IPS-15b (cell line): ENCODE results near the gene GRM5.

Experiments
- H3K27me3 ChIP-seq: one replicate; pipeline ENCODE4 v1.6.1; 2013; ENCODE audit warnings: low read length; ENCODE audit not compliant: control insufficient read depth, insufficient read depth
- H3K36me3 ChIP-seq: one replicate; pipeline ENCODE4 v1.6.1; 2013; ENCODE audit warnings: low read length; ENCODE audit not compliant: control insufficient read depth, insufficient read depth
- H3K4me1 ChIP-seq: one replicate; pipeline ENCODE4 v1.6.1; 2013; ENCODE audit warnings: mild to moderate bottlenecking, low read length; ENCODE audit not compliant: control insufficient read depth, insufficient read depth
- H3K4me3 ChIP-seq: one replicate; pipeline ENCODE4 v1.5.1; 2013; ENCODE audit warnings: low read depth, low read length
- H3K9ac ChIP-seq: one replicate; pipeline ENCODE4 v1.6.1; 2013; ENCODE audit warnings: low read depth, mild to moderate bottlenecking, low read length
- H3K9me3 ChIP-seq: one replicate; pipeline ENCODE4 v1.6.1; 2013; ENCODE audit warnings: mild to moderate bottlenecking, low read length; ENCODE audit not compliant: control insufficient read depth, insufficient read depth

Gene GRM5

GRCh38 chr11:88531831-88532230, 534.0 kb downstream of the GRM5 start:
- Histone ChIP-seq H3K27me3 (no peaks in the 10 kb centered on the region), H3K4me3 (no peak overlapping the region), H3K9me3 (no peaks in the 10 kb centered on the region), H3K4me1 (no peaks in the 10 kb centered on the region), H3K9ac (no peak overlapping the region), H3K36me3 (no peaks in the 10 kb centered on the region)

DNA sequence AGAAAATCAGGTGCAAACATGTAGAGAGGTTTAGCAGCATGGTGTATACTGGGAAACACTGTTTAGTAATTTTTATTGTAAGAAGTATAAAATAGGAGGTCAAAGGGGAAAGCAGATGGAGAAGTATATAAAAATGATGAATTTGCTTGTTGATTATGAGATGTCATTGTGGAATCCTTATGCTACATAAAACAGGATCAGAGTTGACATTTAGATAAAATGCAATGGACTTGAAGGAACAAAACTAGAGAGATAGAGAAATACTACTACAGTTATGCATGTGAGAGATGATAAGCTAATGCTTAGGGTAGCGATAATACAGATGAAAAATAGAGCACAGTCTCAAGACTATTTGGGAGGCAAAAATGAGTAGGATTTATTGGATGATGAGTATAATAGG, 536.4 kb downstream of the GRM5 start:
- H3K36me3 ChIP-seq = no peaks in the 10 kb centered on the region
- H3K4me1 ChIP-seq = no peaks in the 10 kb centered on the region
- H3K4me3 ChIP-seq = no peak overlapping the region
- no peaks in the 10 kb centered on the region for H3K27me3 ChIP-seq
- no peaks in the 10 kb centered on the region for H3K9me3 ChIP-seq
- no peak overlapping the region for H3K9ac ChIP-seq

DNA sequence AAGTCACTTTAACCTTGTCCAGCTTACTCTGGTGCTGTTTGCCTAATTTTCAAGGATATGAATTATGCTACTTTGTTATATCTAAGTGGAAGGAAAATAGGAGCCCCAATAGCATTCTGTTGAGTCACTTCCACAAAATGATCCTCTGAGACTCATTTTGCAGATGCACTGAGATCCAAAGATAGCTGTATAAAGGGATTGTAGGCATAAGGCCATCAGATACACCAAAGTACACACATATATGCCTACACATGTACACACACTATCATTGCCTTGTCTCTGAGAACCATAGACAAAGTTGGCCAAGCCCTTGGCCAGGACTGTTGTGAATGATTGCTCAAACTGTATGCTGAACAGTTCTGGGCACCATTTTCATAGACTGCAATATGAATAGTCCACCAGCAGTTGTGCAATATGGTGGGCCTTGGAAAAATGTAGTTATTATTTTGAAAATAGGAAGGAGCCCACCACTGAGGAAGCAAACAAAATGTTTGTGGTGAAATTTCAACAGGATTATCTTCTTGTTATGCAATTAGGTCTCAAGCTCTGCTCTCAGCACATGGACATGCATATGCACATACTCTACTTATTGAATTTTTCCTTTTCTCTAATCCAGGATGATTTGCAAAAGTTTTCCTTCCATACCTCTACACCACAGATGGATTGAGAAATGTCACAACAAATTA, 542.3 kb downstream of the GRM5 start:
- Histone ChIP-seq H3K27me3 (no peaks in the 10 kb centered on the region), H3K9ac (no peak overlapping the region), H3K9me3 (no peaks in the 10 kb centered on the region), H3K4me3 (no peak overlapping the region), H3K4me1 (peaks cover 11% of the 10 kb centered on the region), H3K36me3 (no peaks in the 10 kb centered on the region)

DNA sequence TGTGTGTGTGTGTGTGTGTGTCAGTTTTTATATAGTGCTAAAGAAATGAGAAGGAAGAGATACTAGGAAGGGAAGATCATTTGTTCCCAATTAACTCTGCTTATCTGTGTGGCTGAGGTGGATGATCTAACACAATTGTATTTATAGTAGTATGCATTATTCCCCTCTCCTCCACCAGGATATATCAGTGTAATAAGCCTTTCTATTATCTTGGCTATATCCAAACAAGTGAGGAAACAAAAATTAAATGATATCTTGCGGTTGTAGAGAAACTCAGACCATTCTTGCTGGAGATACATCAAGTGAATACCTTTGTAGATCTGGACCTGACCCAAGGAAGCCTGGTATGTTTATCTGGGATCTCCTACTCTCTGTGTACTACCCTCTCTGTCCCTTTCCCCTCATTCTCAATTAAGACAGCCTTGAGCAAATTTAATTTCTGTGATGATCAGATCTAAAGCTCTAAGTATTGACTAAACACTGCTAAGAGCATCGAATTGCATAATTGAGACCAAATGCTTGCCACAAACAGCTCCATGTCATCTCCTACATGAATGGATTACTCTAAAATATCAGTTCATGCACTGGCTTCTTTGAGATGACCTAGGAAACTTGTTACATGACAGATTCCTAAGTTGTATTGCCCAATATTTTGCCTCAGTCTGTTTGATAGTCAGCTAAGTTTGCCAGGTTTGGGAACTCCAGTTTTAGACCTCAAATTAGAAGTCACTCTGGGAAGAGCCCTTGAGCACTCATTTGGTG, 543.0 kb downstream of the GRM5 start:
- Histone ChIP-seq H3K36me3 (no peaks in the 10 kb centered on the region), H3K9me3 (no peaks in the 10 kb centered on the region), H3K27me3 (no peaks in the 10 kb centered on the region), H3K9ac (no peak overlapping the region), H3K4me1 (peaks cover 11% of the 10 kb centered on the region), H3K4me3 (no peak overlapping the region)

DNA sequence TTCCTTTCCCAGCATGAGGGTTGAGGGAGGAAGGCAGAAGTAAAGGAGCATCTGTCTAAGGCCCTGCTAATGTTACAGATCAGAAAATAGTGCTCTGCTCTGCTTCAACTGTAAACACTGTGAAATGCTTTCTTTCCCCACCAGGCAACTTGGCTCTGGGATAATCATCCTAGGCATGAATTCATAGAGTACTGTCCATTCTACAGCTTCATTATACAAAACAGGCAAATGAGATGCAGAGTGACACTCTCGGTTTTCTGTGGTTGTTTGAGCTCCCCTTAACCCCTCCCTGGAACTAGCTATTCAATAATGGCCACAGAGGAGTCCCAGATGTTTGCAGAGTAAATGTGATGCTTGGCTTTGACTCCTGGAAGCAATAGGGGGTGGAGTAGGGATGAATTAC, 544.0 kb downstream of the GRM5 start:
- no peak overlapping the region for H3K9ac ChIP-seq
- H3K9me3 ChIP-seq = no peaks in the 10 kb centered on the region
- no peak overlapping the region for H3K4me3 ChIP-seq
- no peaks in the 10 kb centered on the region for H3K36me3 ChIP-seq
- H3K4me1 ChIP-seq = peaks cover 11% of the 10 kb centered on the region
- no peaks in the 10 kb centered on the region for H3K27me3 ChIP-seq

GRCh38 chr11:88521399-88521798, 544.4 kb downstream of the GRM5 start:
- Histone ChIP-seq H3K36me3 (no peaks in the 10 kb centered on the region), H3K4me1 (peaks cover 11% of the 10 kb centered on the region), H3K9ac (no peak overlapping the region)

GRCh38 chr11:88520391-88520790, 545.4 kb downstream of the GRM5 start:
- no peak overlapping the region for H3K9ac ChIP-seq
- no peaks in the 10 kb centered on the region for H3K9me3 ChIP-seq
- no peaks in the 10 kb centered on the region for H3K27me3 ChIP-seq
- H3K4me3 ChIP-seq = no peak overlapping the region
- no peaks in the 10 kb centered on the region for H3K36me3 ChIP-seq
- H3K4me1 ChIP-seq = peaks cover 11% of the 10 kb centered on the region

More at GRCh38 chr11:88521399-88521798, 544.4 kb downstream of the GRM5 start:
- Histone ChIP-seq H3K27me3 (no peaks in the 10 kb centered on the region), H3K9me3 (no peaks in the 10 kb centered on the region), H3K4me3 (no peak overlapping the region)

DNA sequence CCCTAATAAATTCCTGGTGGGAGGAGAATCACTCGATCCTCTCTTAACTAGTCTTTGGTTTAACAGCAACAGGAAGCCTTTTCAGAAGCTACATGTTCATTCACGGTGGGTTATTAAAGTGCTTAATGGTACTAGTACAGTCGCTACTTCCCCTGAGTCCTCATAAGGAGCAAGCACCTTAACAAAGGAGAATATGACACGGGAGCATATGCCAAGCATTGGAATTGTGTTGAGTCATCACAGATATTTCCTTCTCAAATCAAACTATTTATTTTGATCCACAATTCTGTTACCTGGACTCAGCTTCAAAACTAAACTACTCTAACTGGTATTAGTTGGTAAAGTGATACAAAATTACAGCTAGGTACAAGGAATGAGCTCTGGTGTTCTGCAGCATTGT, 550.8 kb downstream of the GRM5 start:
- no peak overlapping the region for H3K9ac ChIP-seq
- no peaks in the 10 kb centered on the region for H3K4me1 ChIP-seq
- H3K27me3 ChIP-seq = peaks cover 3% of the 10 kb centered on the region
- no peaks in the 10 kb centered on the region for H3K36me3 ChIP-seq
- H3K4me3 ChIP-seq = no peak overlapping the region
- no peaks in the 10 kb centered on the region for H3K9me3 ChIP-seq

GRCh38 chr11:88511006-88511405, 554.8 kb downstream of the GRM5 start:
- Histone ChIP-seq H3K27me3 (peaks cover 29% of the 10 kb centered on the region), H3K9ac (no peak overlapping the region), H3K9me3 (no peaks in the 10 kb centered on the region), H3K4me1 (peaks cover 6% of the 10 kb centered on the region), H3K36me3 (no peaks in the 10 kb centered on the region), H3K4me3 (no peak overlapping the region)

DNA sequence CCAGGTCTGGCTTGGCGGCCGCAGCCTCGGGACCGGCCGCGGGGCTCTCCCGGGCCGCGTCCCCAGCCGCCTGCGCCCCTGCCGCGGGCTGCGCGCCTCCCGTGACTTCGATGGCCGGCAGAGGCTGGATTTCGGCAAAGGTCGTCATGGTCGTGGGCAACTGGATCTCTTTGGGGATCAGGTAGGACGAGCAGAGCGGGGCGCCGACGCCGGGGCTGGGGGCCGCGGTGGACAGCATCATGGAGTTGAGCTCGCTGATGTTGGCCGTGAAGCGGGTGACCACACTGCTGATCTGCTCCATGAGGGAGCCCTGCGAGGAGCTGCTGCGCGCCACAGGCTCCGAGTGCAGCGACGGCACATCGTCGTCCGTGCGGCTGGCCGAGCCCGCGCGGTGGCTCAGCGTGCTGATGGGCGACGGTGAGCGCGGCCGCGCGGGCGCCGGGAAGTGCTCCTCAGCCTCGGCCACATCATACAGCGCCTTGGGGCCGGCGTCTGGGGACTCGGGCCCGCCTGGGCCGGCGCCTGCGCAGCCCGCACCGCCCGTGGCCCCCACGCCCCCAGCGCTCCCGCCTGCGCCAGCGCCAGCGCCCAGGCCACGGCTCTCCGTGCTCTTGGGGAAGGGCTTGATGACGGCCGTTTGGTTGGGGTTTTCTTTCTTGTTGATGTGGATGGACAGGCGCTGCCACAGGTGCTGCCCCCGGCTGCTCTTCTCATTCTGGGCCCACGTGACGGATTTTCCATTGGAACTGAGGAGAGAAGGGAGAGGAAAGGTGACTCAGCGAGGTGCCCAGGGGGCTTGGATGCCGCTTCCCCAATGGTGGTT, 556.8 kb downstream of the GRM5 start:
- peaks cover 6% of the 10 kb centered on the region for H3K4me1 ChIP-seq
- peak overlapping the region; percentile 42 for H3K9ac ChIP-seq
- no peaks in the 10 kb centered on the region for H3K36me3 ChIP-seq
- H3K27me3 ChIP-seq = peaks cover 29% of the 10 kb centered on the region
- peak overlapping the region; percentile 63 for H3K4me3 ChIP-seq
- no peaks in the 10 kb centered on the region for H3K9me3 ChIP-seq

DNA sequence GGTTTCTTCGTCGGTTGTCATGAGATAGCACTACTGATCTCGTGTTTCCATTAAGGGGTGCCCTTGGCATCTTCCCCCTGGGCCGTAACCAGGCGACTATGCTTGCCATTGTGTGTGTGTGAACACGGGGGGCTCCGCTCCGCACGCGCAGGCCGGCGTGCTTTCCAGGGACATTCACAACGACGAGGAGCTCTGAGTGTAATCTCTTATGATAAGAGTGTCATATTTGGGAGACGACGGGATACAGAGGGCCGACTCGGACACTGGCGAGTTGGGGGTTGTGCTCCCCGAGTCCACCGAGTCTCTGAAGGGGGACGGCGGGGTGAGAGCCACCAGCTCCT, 557.4 kb downstream of the GRM5 start:
- H3K36me3 ChIP-seq = no peaks in the 10 kb centered on the region
- H3K4me1 ChIP-seq = peaks cover 6% of the 10 kb centered on the region
- H3K4me3 ChIP-seq = peak overlapping the region; percentile 63
- H3K9me3 ChIP-seq = no peaks in the 10 kb centered on the region
- H3K9ac ChIP-seq = peak overlapping the region; percentile 42
- H3K27me3 ChIP-seq = peaks cover 29% of the 10 kb centered on the region
